Neural cell (in vitro differentiated cells): ENCODE measurements around the gene EIF4G3. TPM values are rescaled to one million over a fixed set of nuclear protein-coding genes. Genes with fewer than 3 reads are reported as not detected.
"Not testable (repeated sequence)": the region's sequence is repeated elsewhere in the genome, so short reads cannot be mapped to it uniquely, and the experiment has no call there.

Experiments
- H2AFZ ChIP-seq: fragments of 200-600, 300-800 bp; sonication (generic), shearing (Covaris generic); 2 replicates; pipeline ENCODE4 v1.6.0; 2014; ENCODE audit warnings: low read depth, mild to moderate bottlenecking, antibody characterized with exemption, low read length, moderate library complexity
- H3F3A ChIP-seq: fragments of 200-600 bp; shearing (Covaris generic); 2 replicates; pipeline ENCODE4 v1.6.1; 2016; ENCODE audit warnings: mild to moderate bottlenecking, moderate library complexity, mixed read lengths, antibody characterized with exemption, low read length; ENCODE audit not compliant: insufficient read depth, poor library complexity, severe bottlenecking
- H3K27ac ChIP-seq: fragments of 200-600, 300-800 bp; sonication (generic), shearing (Covaris generic); 2 replicates; pipeline ENCODE4 v1.5.1; 2014; ENCODE audit warnings: mild to moderate bottlenecking, low read length, moderate library complexity
- H3K27me3 ChIP-seq: fragments of 300-800, 200-600 bp; sonication (generic), shearing (Covaris generic); 2 replicates; pipeline ENCODE4 v1.6.0; 2014; ENCODE audit warnings: mild to moderate bottlenecking, low read depth, low read length, moderate library complexity; ENCODE audit not compliant: insufficient read depth
- H3K36me3 ChIP-seq: fragments of 300-800, 200-600 bp; sonication (generic), shearing (Covaris generic); 2 replicates; pipeline ENCODE4 v1.5.1; 2014; ENCODE audit warnings: mild to moderate bottlenecking, antibody characterized with exemption, low read length, moderate library complexity; ENCODE audit not compliant: insufficient read depth
- H3K4me2 ChIP-seq: fragments of 300-800, 200-600 bp; sonication (generic), shearing (Covaris generic); 2 replicates; pipeline ENCODE4 v1.6.0; 2014; ENCODE audit warnings: mild to moderate bottlenecking, low read length
- H3K4me3 ChIP-seq: fragments of 300-800, 200-600 bp; sonication (generic), shearing (Covaris generic); 2 replicates; pipeline ENCODE4 v1.5.1; 2014; ENCODE audit warnings: mild to moderate bottlenecking, low read length, moderate library complexity
- H3K79me2 ChIP-seq: fragments of 200-600 bp; shearing (Covaris generic); replicated peaks from 2 replicates; pipeline ENCODE4 v1.6.0; 2014; ENCODE audit warnings: mild to moderate bottlenecking, low read length, moderate library complexity; ENCODE audit not compliant: insufficient read depth
- H3K9ac ChIP-seq: fragments of 300-800, 200-600 bp; sonication (generic), shearing (Covaris generic); 2 replicates; pipeline ENCODE4 v1.6.1; 2016; ENCODE audit warnings: mild to moderate bottlenecking, low read length, mixed read lengths
- H3K9me2 ChIP-seq: fragments of 200-600 bp; shearing (Covaris generic); 2 replicates; pipeline ENCODE4 v1.6.1; 2016; ENCODE audit warnings: mild to moderate bottlenecking, low read length, mixed read lengths; ENCODE audit not compliant: insufficient read depth
- H3K9me3 ChIP-seq: fragments of 200-600, 300-800 bp; sonication (generic), shearing (Covaris generic); 2 replicates; pipeline ENCODE4 v1.6.1; 2016; ENCODE audit warnings: mild to moderate bottlenecking, mixed run types, low read length, moderate library complexity, mixed read lengths
- H4K20me1 ChIP-seq: fragments of 200-600 bp; shearing (Covaris generic); 2 replicates; pipeline ENCODE4 v1.6.1; 2016; ENCODE audit warnings: mild to moderate bottlenecking, mixed run types; ENCODE audit not compliant: insufficient read depth
- EP300 ChIP-seq: fragments of 450-650 bp; conservative IDR thresholded peaks from 2 replicates; pipeline ENCODE4 v1.6.1; 2014; ENCODE audit warnings: antibody characterized with exemption, mild to moderate bottlenecking, moderate library complexity; ENCODE audit not compliant: poor library complexity, severe bottlenecking
- EZH2 ChIP-seq: fragments of 200-600, 300-800 bp; shearing (Covaris generic), sonication (generic); IDR thresholded peaks from 2 replicates; pipeline ENCODE4 v1.6.1; 2014; ENCODE audit warnings: antibody characterized with exemption, low read length, borderline replicate concordance, mild to moderate bottlenecking; ENCODE audit not compliant: insufficient read depth, poor library complexity, severe bottlenecking
- MXI1 ChIP-seq: fragments of 450-650 bp; conservative IDR thresholded peaks from 2 replicates; pipeline ENCODE4 v1.6.1; 2014; ENCODE audit warnings: antibody characterized with exemption, mild to moderate bottlenecking; ENCODE audit not compliant: poor library complexity, severe bottlenecking
- POLR2AphosphoS5 ChIP-seq: IDR thresholded peaks from 2 replicates; pipeline ENCODE4 v1.6.1; 2012
- RAD21 ChIP-seq: fragments of 450-650 bp; conservative IDR thresholded peaks from 2 replicates; pipeline ENCODE4 v1.6.1; 2014; ENCODE audit warnings: antibody characterized with exemption, mild to moderate bottlenecking, moderate library complexity
- SMC3 ChIP-seq: fragments of 450-650 bp; conservative IDR thresholded peaks from 2 replicates; pipeline ENCODE4 v1.6.1; 2014; ENCODE audit warnings: antibody characterized with exemption, mild to moderate bottlenecking, moderate library complexity; ENCODE audit not compliant: poor library complexity
- TAF1 ChIP-seq: IDR thresholded peaks from 2 replicates; pipeline ENCODE4 v1.6.1; 2012; ENCODE audit warnings: low read depth
- polyA plus RNA-seq: library from polyadenylated mRNA; depleted of rRNA; stranded (reverse); fragments of >200 nt; gene quantifications from 2 replicates; pipeline ENCODE4 v1.2.3, GENCODE V29; 2014
- TF ChIP-seq, protein P1 (sequence below): fragments of 450-650 bp; IDR thresholded peaks from 2 replicates; pipeline ENCODE4 v1.5.1; 2014; ENCODE audit warnings: antibody characterized with exemption, mild to moderate bottlenecking, moderate library complexity; ENCODE audit not compliant: poor library complexity, severe bottlenecking
- TF ChIP-seq, protein P2 (sequence below): IDR thresholded peaks from 2 replicates; pipeline ENCODE4 v1.6.1; 2012; ENCODE audit warnings: borderline replicate concordance

Gene EIF4G3
- polyA plus RNA-seq, 1 donor from 2014 or later: 56.9 TPM

DNA sequence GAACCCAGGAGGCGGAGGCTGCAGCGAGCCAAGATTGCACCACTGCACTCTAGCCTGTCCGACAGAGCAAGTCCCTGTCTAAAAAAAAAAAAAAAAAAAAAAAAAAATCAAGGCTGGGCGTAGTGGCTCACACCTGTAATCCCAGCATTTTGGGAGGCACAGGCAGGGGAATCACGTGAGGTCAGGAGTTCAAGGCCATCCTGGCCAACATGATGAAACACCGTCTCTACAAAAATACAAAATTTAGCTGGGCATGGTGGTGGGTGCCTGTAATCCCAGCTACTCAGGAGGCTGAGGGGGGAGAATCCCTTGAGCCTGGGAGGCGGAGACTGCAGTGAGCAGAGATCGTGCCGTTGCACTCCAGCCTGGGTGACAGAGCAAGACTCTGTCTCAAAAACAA is 387.1 kb downstream of the EIF4G3 start:
- H3K9me2 ChIP-seq, H3K27me3 ChIP-seq, H3K4me2 ChIP-seq, H3K4me3 ChIP-seq, H3K9ac ChIP-seq, H3K36me3 ChIP-seq, H3K27ac ChIP-seq, H2AFZ ChIP-seq, H3K9me3 ChIP-seq: not testable (repeated sequence)
- Histone ChIP-seq H3F3A (peaks cover 15% of the 10 kb centered on the region), H4K20me1 (peaks cover 16% of the 10 kb centered on the region), H3K79me2 (peaks cover 16% of the 10 kb centered on the region)

DNA sequence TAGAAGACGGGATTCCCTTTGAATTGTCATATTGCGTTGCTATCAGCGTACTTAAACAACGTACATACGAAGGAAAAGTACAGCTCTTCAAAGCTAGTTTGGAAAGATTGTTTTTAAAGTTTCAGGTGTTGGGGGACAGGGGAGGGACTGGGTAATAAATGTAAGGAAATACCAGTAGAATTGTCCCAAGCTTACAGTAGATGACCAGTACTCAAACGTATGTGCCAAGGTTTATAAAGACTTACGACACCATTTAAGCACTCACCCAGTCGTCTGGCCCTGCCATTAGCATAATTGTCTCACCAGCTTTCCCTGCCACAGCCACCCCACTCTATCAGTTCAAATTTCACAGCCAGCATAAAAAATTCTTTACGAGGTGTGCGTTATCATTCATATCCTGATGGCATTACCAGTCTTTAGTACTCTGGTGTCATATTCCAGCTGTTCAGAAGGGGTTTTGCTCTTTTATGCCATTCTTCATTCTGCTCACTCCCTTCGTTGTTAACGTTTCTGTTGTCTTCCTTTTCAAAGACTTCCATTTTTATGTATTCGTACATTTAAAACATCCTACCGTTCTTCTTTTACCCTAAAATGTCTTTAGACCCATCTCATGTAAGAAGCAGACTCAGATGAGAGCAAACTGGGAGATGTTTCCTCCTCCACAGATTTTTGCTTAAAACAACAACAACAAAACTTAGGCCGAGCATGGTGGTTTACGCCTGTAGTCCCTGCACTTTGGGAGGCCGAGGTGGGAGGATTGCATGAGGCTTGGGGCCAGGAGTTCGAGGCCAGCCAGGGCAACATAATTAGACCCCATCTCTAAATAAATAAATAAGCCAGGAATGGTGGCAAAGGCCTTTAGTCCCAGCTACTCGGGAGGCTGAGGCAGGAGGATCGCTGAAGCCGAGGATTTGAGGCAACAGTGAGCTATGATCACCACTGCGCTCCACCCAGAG is 388.6 kb downstream of the EIF4G3 start:
- H3K4me2 ChIP-seq: peak overlapping the region; percentile 85
- H3K9me2 ChIP-seq: no peaks in the 10 kb centered on the region
- H3K27me3 ChIP-seq: no peaks in the 10 kb centered on the region
- H3K27ac ChIP-seq: peak overlapping the region; percentile 78
- no peak overlapping the region for H2AFZ ChIP-seq
- H3K4me3 ChIP-seq: peak overlapping the region; percentile 96
- no peaks in the 10 kb centered on the region for H3K9me3 ChIP-seq
- peaks cover 30% of the 10 kb centered on the region for H3K79me2 ChIP-seq
- H3K36me3 ChIP-seq: no peaks in the 10 kb centered on the region
- H3F3A ChIP-seq: peaks cover 15% of the 10 kb centered on the region
- peak overlapping the region; percentile 75 for H3K9ac ChIP-seq
- H4K20me1 ChIP-seq: peaks cover 17% of the 10 kb centered on the region
- TF ChIP-seq POLR2AphosphoS5: no peak
- TF ChIP-seq SMC3: peak; percentile 12
- TF ChIP-seq, protein P1, sequence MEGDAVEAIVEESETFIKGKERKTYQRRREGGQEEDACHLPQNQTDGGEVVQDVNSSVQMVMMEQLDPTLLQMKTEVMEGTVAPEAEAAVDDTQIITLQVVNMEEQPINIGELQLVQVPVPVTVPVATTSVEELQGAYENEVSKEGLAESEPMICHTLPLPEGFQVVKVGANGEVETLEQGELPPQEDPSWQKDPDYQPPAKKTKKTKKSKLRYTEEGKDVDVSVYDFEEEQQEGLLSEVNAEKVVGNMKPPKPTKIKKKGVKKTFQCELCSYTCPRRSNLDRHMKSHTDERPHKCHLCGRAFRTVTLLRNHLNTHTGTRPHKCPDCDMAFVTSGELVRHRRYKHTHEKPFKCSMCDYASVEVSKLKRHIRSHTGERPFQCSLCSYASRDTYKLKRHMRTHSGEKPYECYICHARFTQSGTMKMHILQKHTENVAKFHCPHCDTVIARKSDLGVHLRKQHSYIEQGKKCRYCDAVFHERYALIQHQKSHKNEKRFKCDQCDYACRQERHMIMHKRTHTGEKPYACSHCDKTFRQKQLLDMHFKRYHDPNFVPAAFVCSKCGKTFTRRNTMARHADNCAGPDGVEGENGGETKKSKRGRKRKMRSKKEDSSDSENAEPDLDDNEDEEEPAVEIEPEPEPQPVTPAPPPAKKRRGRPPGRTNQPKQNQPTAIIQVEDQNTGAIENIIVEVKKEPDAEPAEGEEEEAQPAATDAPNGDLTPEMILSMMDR: no peak
- no peak for TF ChIP-seq EZH2

DNA sequence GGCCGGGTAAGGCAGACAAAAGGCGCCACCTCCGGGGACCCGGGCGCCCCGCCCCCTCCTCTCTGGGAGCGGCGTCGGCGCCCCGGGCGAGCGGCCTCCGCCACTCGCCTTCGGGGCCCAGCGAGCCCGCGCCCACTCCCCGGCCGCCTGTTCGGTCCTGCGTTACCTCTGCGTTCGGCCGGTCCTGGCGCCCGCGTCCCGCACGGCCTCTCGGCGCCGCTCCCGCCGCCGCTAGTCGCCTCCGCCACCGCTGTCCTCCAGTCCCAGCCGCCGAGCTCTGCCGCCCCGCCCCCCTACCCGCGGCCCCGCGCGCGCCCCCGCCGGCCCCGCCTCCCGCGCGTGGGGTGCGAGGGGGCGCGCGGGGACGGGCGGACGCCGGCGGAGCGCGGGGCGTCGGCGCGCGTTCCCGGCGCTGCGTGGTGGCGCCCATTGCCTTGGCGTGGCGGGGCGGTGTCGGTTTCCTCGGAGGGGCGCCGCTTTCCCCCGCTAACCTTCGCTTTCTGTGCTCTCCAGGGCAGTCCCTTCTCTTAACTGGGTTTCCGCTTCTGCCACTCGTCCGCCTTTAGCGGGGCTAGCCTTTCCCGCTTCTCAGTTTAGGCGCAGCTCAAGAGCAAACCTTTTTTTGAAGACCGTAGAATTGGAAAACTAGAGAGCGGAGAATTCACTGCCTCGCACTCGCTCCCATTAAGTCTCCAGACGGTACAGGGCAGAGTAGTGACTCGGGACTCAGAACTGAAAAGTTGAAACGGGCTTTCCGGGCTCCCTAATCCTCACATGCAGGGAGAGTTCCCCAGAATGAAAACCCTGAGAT is 389.5 kb downstream of the EIF4G3 start, which contains the start of gene HP1BP3:
Gene HP1BP3 (minus strand): TSS at position 279 of the 811 bp plus-strand sequence. CDS start 6,867 bp downstream, outside the sequence.
- H4K20me1 ChIP-seq: peaks cover 19% of the 10 kb centered on the region
- no peaks in the 10 kb centered on the region for H3K9me3 ChIP-seq
- peaks cover 15% of the 10 kb centered on the region for H3F3A ChIP-seq
- peak within 1 kb of the TSS; percentile 92 for H3K4me2 ChIP-seq
- peak within 1 kb of the TSS; percentile 96 for H3K4me3 ChIP-seq
- H3K9me2 ChIP-seq: no peaks in the 10 kb centered on the region
- no peaks in the 10 kb centered on the region for H3K36me3 ChIP-seq
- H3K27ac ChIP-seq: peak within 1 kb of the TSS; percentile 93
- H3K79me2 ChIP-seq: peaks cover 39% of the 10 kb centered on the region
- TF ChIP-seq, protein P1: no peak
- TF ChIP-seq TAF1 (peak; percentile 67), POLR2AphosphoS5 (peak; percentile 84), MXI1 (peak; percentile 52), SMC3 (no peak), EZH2 (no peak), RAD21 (peak; percentile 14), EP300 (peak; percentile 39)
- TF ChIP-seq, protein P2, sequence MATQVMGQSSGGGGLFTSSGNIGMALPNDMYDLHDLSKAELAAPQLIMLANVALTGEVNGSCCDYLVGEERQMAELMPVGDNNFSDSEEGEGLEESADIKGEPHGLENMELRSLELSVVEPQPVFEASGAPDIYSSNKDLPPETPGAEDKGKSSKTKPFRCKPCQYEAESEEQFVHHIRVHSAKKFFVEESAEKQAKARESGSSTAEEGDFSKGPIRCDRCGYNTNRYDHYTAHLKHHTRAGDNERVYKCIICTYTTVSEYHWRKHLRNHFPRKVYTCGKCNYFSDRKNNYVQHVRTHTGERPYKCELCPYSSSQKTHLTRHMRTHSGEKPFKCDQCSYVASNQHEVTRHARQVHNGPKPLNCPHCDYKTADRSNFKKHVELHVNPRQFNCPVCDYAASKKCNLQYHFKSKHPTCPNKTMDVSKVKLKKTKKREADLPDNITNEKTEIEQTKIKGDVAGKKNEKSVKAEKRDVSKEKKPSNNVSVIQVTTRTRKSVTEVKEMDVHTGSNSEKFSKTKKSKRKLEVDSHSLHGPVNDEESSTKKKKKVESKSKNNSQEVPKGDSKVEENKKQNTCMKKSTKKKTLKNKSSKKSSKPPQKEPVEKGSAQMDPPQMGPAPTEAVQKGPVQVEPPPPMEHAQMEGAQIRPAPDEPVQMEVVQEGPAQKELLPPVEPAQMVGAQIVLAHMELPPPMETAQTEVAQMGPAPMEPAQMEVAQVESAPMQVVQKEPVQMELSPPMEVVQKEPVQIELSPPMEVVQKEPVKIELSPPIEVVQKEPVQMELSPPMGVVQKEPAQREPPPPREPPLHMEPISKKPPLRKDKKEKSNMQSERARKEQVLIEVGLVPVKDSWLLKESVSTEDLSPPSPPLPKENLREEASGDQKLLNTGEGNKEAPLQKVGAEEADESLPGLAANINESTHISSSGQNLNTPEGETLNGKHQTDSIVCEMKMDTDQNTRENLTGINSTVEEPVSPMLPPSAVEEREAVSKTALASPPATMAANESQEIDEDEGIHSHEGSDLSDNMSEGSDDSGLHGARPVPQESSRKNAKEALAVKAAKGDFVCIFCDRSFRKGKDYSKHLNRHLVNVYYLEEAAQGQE: peak; percentile 71
- H3K27me3 ChIP-seq: no peaks in the 10 kb centered on the region
- peak within 1 kb of the TSS; percentile 94 for H3K9ac ChIP-seq
- peak within 1 kb of the TSS; percentile 60 for H2AFZ ChIP-seq
